ENCODE results near the gene FAM187B. TPM values are rescaled to one million over a fixed set of nuclear protein-coding genes. Genes with fewer than 3 reads are reported as not detected.
A peak's percentile ranks its signal among the peaks of the same experiment; 100 is the strongest.
"Not testable (repeated sequence)": the region's sequence is repeated elsewhere in the genome, so short reads cannot be mapped to it uniquely, and the experiment has no call there.

FAM187B gene
- total and polyA plus RNA-seq, 8 donors: 0.20 TPM; not detected in 7

GRCh38 chr19:35223862-35224505, 4.6 kb downstream of the FAM187B start:
- intact Hi-C loops (cut with DNase I): no loop called here
- no peak for TF ChIP-seq CTCF (IDR thresholded peaks at IDR 0.05)
- Histone ChIP-seq H3K4me1 (peaks cover 0 to 2% of the 10 kb centered on the region in 2 donors), H3K27me3 (no peaks in the 10 kb centered on the region), H3K36me3 (no peaks in the 10 kb centered on the region), H3K9me3 (no peaks in the 10 kb centered on the region), H3K27ac (no peak overlapping the region), H3K4me3 (no peak overlapping the region)
- DNase-seq (no peak), ATAC-seq (peak; percentile 19)

- no peak for TF ChIP-seq CTCF (IDR thresholded peaks at IDR 0.05)
- no peak overlapping the region for H3K4me3 ChIP-seq
- ATAC-seq (no peak), DNase-seq (no peak)
- H3K27ac ChIP-seq: no peak overlapping the region
- H3K9me3 ChIP-seq: no peaks in the 10 kb centered on the region
- no peaks in the 10 kb centered on the region for H3K27me3 ChIP-seq
- H3K4me1 ChIP-seq: peaks cover 0 to 2% of the 10 kb centered on the region in 2 donors
- H3K36me3 ChIP-seq: no peaks in the 10 kb centered on the region
- intact Hi-C loops (cut with DNase I): no loop called here
These were observed 5.3 kb downstream of the FAM187B start for GRCh38 chr19:35223084-35223790.

- TF ChIP-seq CTCF (IDR thresholded peaks at IDR 0.05): no peak
- H3K4me1 ChIP-seq: peaks cover 0 to 2% of the 10 kb centered on the region in 2 donors
- H3K9me3 ChIP-seq: no peaks in the 10 kb centered on the region
- ATAC-seq (no peak), DNase-seq (no peak)
- intact Hi-C loops (cut with DNase I): no loop called here
- no peaks in the 10 kb centered on the region for H3K27me3 ChIP-seq
- H3K4me3 ChIP-seq: no peak overlapping the region
- no peak overlapping the region for H3K27ac ChIP-seq
- no peaks in the 10 kb centered on the region for H3K36me3 ChIP-seq
These were observed 6.0 kb downstream of the FAM187B start for GRCh38 chr19:35222373-35223015.

- ATAC-seq, H3K4me1 ChIP-seq: not testable (repeated sequence)
These were observed 7.5 kb downstream of the FAM187B start for GRCh38 chr19:35220973-35221590.

GRCh38 chr19:35220315-35220921, 8.1 kb downstream of the FAM187B start:
- peak; percentile 35 for ATAC-seq
- Histone ChIP-seq H3K36me3 (no peaks in the 10 kb centered on the region), H3K9me3 (no peaks in the 10 kb centered on the region), H3K4me1 (peaks cover 0 to 11% of the 10 kb centered on the region in 2 donors), H3K27ac (peak overlapping the region; percentile 2 to 50), H3K27me3 (no peaks in the 10 kb centered on the region), H3K4me3 (no peak overlapping the region)
- DNase-seq: peak in 1 of 4 donors; percentile 73
- TF ChIP-seq CTCF (IDR thresholded peaks at IDR 0.05): no peak
- intact Hi-C loops (cut with DNase I): no loop called here

More at GRCh38 chr19:35220973-35221590, 7.5 kb downstream of the FAM187B start:
- peak overlapping the region; percentile 2 to 50 for H3K27ac ChIP-seq
- H3K9me3 ChIP-seq; H3K27me3 ChIP-seq; DNase-seq; H3K36me3 ChIP-seq; H3K4me3 ChIP-seq; intact Hi-C loops (cut with DNase I): not testable (repeated sequence)

All from left lung (tissue), 10 donors.